Measurements from ENCODE around the gene CCL22.

- TF ChIP-seq CTCF (conservative IDR thresholded peaks at IDR 0.05; ENCODE audit: low read depth, low read length) (no peak), EZH2 (IDR thresholded peaks at IDR 0.05; ENCODE audit: borderline replicate concordance, low read depth, low read length, poor library complexity, severe bottlenecking) (no peak)
Measured at GRCh38 chr16:57329718-57330327, 28.8 kb upstream of the CCL22 start.
